Activated T-cell treated with anti-CD3 and anti-CD28 coated beads, Interleukin-2, amount 50 U/mL, for 72 hours (primary cell): ENCODE measurements around the gene IQCK. TPM values are rescaled to one million over a fixed set of nuclear protein-coding genes. Genes with fewer than 3 reads are reported as not detected.
"Not testable (repeated sequence)": the region's sequence is repeated elsewhere in the genome, so short reads cannot be mapped to it uniquely, and the experiment has no call there.

ENCODE experiments used
- ATAC-seq, 2 donors: fragments of 150-1000 bp; cut with Tn5 transposase; replicated peaks in 1 of 2; 2 replicates each; pipeline ENCODE4 v1.10.0; 2021; ENCODE audit warnings: moderate library complexity in 2 of 2, mild to moderate bottlenecking in 1 of 2
- DNase-seq, 2 donors: peaks; one replicate each; pipeline ENCODE4 v3.0.0; 2021 to 2022; ENCODE audit warnings: mixed read lengths in 1 of 2
- H3K27ac Mint-ChIP-seq: one replicate; pipeline ENCODE4 v1.8.0; 2022; ENCODE audit warnings: mild to moderate bottlenecking, moderate library complexity, mixed read lengths
- H3K27me3 Mint-ChIP-seq: one replicate; pipeline ENCODE4 v1.8.0; 2022; ENCODE audit warnings: low read depth, mixed read lengths
- H3K36me3 Mint-ChIP-seq, 2 donors: one replicate each; pipeline ENCODE4 v1.8.0; 2022; ENCODE audit warnings: mixed read lengths in 2 of 2, mild to moderate bottlenecking in 1 of 2; ENCODE audit not compliant: insufficient read depth in 2 of 2
- H3K4me1 Mint-ChIP-seq: one replicate; pipeline ENCODE4 v1.8.0; 2022; ENCODE audit warnings: low read depth, mixed read lengths
- H3K4me3 Mint-ChIP-seq, 2 donors: one replicate each; pipeline ENCODE4 v1.8.0; 2022; ENCODE audit warnings: mild to moderate bottlenecking in 2 of 2, mixed read lengths in 2 of 2, moderate library complexity in 2 of 2
- H3K9me3 Mint-ChIP-seq, 2 donors: one replicate each; pipeline ENCODE4 v1.8.0; 2022; ENCODE audit warnings: mixed read lengths in 2 of 2
- total RNA-seq, 2 donors: library from RNA; stranded (reverse); gene quantifications; one replicate each; pipeline ENCODE4 v1.2.3, GENCODE V29; 2022

IQCK gene
- total RNA-seq, 2 donors from 2014 or later: 3.7 to 3.8 TPM

DNA sequence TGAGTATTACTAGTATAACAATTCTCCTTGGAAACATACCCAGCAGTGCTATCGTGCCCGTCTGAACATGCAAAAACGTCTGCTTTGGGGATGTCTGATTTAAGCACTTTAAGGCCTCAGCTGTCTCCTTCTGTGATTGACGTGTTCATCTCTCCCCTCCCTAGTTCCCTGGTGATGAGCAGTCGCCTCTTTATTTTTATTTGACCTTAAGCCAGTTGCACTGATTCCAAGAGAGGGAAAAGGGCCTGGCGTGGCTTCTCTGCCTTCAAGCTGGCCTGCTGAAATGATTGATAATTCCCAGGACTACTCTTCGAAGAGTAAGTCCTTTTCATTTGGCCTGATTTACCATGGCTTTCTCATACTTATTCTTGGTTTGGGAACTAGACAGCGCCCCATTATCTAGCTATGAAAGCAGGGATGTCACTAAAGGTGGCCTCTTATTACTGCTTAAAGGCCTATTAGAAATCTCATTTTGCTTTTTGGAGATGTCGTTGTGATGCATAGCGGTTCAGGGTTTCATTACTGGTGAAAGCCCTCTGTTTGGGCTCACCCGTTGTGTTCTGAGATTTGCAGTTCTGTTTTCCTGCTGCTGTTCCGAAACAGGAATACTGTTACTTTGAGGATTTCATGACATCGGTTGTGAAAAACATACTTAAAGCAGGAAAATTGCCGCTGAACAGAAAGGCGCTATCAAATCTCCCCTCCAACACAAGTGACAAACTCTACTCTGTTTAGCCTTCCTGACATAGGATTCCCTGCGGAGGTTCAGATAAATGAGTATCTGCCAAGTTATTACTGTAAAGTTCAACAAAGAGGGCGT is 65.5 kb downstream of the IQCK start:
- DNase-seq: no peak
- Mint-ChIP-seq H3K36me3 (no peaks in the 10 kb centered on the region), H3K9me3 (no peaks in the 10 kb centered on the region), H3K27me3 (no peaks in the 10 kb centered on the region), H3K4me3 (no peak overlapping the region), H3K4me1 (no peaks in the 10 kb centered on the region), H3K27ac (no peak overlapping the region)
- no peak for ATAC-seq

- Mint-ChIP-seq H3K27ac (no peak overlapping the region), H3K36me3 (no peaks in the 10 kb centered on the region), H3K9me3 (no peaks in the 10 kb centered on the region), H3K27me3 (no peaks in the 10 kb centered on the region), H3K4me1 (no peaks in the 10 kb centered on the region), H3K4me3 (no peak overlapping the region)
- DNase-seq (no peak), ATAC-seq (no peak)
Measured at GRCh38 chr16:19784183-19784736, 66.2 kb downstream of the IQCK start.

- DNase-seq: no peak
- no peak overlapping the region for H3K27ac Mint-ChIP-seq
- H3K27me3 Mint-ChIP-seq: no peaks in the 10 kb centered on the region
- no peaks in the 10 kb centered on the region for H3K4me1 Mint-ChIP-seq
- no peak overlapping the region for H3K4me3 Mint-ChIP-seq
- H3K36me3 Mint-ChIP-seq: no peaks in the 10 kb centered on the region
- H3K9me3 Mint-ChIP-seq: no peaks in the 10 kb centered on the region
- no peak for ATAC-seq
Measured at GRCh38 chr16:19785081-19785480, 67.0 kb downstream of the IQCK start.

GRCh38 chr16:19785512-19786130 is 67.5 kb downstream of the IQCK start:
- H3K4me3 Mint-ChIP-seq: no peak overlapping the region
- DNase-seq: no peak
- no peaks in the 10 kb centered on the region for H3K9me3 Mint-ChIP-seq

GRCh38 chr16:19801369-19801768 is 83.3 kb downstream of the IQCK start:
- H3K4me1 Mint-ChIP-seq: peaks cover 16% of the 10 kb centered on the region
- H3K27ac Mint-ChIP-seq, H3K36me3 Mint-ChIP-seq, H3K9me3 Mint-ChIP-seq, DNase-seq, H3K4me3 Mint-ChIP-seq, H3K27me3 Mint-ChIP-seq, ATAC-seq: not testable (repeated sequence)

More at GRCh38 chr16:19785512-19786130, 67.5 kb downstream of the IQCK start:
- no peaks in the 10 kb centered on the region for H3K4me1 Mint-ChIP-seq
- no peak overlapping the region for H3K27ac Mint-ChIP-seq
- no peaks in the 10 kb centered on the region for H3K36me3 Mint-ChIP-seq
- no peaks in the 10 kb centered on the region for H3K27me3 Mint-ChIP-seq
- ATAC-seq: no peak

DNA sequence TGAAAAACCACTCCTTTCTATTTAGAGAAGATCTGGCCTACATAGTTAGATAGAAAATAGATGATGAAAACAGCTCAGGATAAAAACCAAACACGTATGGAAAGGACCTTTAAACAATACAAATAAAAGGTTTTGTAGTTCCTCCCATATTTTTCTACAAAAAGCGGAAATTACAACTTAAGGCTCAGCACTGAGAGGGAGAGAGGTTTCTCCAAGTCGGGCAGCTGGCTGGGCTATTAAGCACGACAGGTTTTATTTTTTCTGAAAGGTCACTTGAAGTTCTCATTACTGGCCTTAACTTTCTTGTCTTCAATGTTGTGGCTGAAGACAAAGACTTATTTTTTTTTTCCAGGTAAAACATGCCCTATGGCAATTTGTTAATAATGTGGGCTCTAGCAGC is 83.8 kb downstream of the IQCK start:
- H3K36me3 Mint-ChIP-seq, H3K27me3 Mint-ChIP-seq, DNase-seq, H3K9me3 Mint-ChIP-seq, ATAC-seq, H3K27ac Mint-ChIP-seq, H3K4me3 Mint-ChIP-seq: not testable (repeated sequence)
- H3K4me1 Mint-ChIP-seq: peaks cover 16% of the 10 kb centered on the region

GRCh38 chr16:19802612-19803011 is 84.5 kb downstream of the IQCK start:
- ATAC-seq: no peak
- DNase-seq: no peak
- H3K27ac Mint-ChIP-seq: no peak overlapping the region
- peaks cover 3 to 5% of the 10 kb centered on the region in 2 donors for H3K9me3 Mint-ChIP-seq
- H3K4me3 Mint-ChIP-seq: no peak overlapping the region
- H3K36me3 Mint-ChIP-seq: peaks cover 4 to 6% of the 10 kb centered on the region in 2 donors
- peaks cover 16% of the 10 kb centered on the region for H3K4me1 Mint-ChIP-seq
- H3K27me3 Mint-ChIP-seq: no peaks in the 10 kb centered on the region

DNA sequence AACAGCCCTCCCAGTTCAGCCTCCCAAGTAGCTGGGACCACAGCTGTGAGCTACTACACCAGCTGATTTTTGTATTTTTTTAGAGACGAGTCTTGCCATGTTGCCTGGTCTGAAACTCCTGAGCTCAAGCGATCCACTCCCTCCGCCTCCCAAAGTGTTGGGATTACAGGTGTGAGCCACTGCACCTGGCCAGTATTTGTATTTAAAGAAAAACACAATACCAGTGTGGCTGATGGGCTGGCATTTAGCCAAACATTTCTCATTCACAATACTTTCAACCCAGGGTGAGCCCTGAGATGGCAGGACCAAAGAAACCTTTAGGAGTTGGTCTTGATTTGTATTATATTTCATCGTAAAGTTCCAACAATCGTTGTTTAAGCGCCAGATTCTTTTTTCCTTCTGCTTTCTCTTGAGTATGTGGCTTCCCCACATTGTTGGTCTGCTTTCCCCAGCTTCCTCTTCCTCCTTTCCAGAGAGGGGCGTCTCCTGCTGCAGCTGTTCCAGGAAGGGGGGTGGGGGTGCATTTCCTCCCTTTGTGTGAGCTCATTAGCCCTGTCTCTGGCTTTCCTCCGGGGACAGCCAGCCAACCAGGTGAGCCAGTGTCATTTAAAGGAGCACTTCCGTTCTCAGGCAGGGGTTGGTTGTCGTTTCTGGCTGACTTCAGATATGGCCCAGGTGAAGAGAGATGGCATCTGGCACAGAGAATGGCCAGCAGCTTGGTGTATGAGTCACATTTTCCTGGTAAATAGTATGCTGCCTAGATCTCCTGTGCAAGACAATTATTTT is 86.7 kb downstream of the IQCK start:
- Mint-ChIP-seq H3K27me3 (no peaks in the 10 kb centered on the region), H3K4me3 (peak overlapping the region; percentile 30 to 64), H3K4me1 (peaks cover 16% of the 10 kb centered on the region), H3K9me3 (peaks cover 3 to 5% of the 10 kb centered on the region in 2 donors), H3K27ac (peak overlapping the region; percentile 54), H3K36me3 (peaks cover 4 to 6% of the 10 kb centered on the region in 2 donors)
- ATAC-seq: peak; percentile 13 to 18
- peak; percentile 2 to 8 for DNase-seq

GRCh38 chr16:19805459-19806162 is 87.5 kb downstream of the IQCK start:
- no peak overlapping the region for H3K27ac Mint-ChIP-seq
- H3K9me3 Mint-ChIP-seq: peaks cover 3 to 5% of the 10 kb centered on the region in 2 donors
- peak overlapping the region in 1 of 2 donors; percentile 30 for H3K4me3 Mint-ChIP-seq
- no peaks in the 10 kb centered on the region for H3K27me3 Mint-ChIP-seq
- H3K36me3 Mint-ChIP-seq: peaks cover 4 to 6% of the 10 kb centered on the region in 2 donors
- DNase-seq: no peak
- ATAC-seq: no peak
- peaks cover 16% of the 10 kb centered on the region for H3K4me1 Mint-ChIP-seq

DNA sequence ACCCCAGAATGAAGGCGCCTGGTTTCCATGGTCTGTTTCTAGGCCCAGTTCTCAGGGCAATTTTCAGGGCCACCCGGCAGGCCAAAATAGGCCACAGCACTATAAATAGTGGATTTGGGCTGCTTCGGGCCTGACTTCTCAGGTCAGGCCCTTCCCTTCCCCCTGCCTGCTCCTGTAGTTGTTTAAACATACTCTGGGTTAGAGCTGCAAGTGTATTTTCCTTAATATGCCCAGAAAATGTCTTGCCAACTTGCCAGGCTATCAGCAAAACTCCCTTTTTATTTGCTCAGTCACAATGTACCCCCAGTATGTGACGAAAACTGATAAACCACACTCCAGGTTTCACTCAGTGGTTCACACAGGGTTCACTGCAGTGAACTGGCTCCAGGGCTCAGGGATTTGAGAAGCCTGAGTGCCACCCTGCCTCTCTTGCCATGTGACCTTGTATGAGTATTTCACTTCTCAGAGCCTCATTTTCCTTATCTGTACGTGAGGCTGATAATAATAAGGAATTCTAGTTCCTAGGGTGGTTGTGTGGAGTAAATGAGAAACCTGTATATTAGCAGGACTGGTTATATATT is 90.1 kb downstream of the IQCK start:
- Mint-ChIP-seq H3K4me1 (peaks cover 16% of the 10 kb centered on the region), H3K27ac (no peak overlapping the region), H3K27me3 (no peaks in the 10 kb centered on the region), H3K4me3 (no peak overlapping the region), H3K9me3 (peaks cover 5 to 6% of the 10 kb centered on the region in 2 donors), H3K36me3 (peaks cover 6% of the 10 kb centered on the region in 2 donors)
- peak in 1 of 2 donors; percentile 57 for ATAC-seq
- DNase-seq: peak; percentile 1 to 12

DNA sequence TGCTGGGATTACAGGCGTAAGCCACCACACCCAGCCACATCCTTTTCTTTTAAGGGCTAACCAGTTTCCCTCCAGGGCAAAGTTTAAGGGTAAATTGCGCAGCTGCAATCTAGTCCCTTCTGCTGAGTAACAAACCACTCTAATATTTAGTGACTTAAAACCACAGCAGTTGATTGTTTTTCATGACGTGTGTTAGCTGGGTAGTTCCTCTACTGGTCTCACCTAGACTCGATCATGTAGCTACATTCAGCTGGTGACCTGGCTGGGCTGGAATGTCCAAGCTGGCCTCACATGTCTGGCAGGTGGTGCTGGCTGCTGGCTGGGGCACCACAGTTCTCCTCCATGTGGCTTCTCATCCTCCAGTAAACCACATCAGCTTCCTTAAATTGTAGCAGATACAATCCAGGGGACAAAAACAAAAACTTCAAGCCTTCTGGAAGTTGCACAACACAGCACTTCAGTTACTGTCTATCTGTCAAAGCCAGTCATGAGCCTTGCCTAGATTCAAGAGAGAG is 91.1 kb downstream of the IQCK start:
- DNase-seq (no peak), ATAC-seq (no peak)
- H3K9me3 Mint-ChIP-seq: peaks cover 5 to 7% of the 10 kb centered on the region in 2 donors
- H3K4me1 Mint-ChIP-seq: peaks cover 10% of the 10 kb centered on the region
- no peaks in the 10 kb centered on the region for H3K27me3 Mint-ChIP-seq
- H3K27ac Mint-ChIP-seq: no peak overlapping the region
- peaks cover 6% of the 10 kb centered on the region in 2 donors for H3K36me3 Mint-ChIP-seq
- H3K4me3 Mint-ChIP-seq: no peak overlapping the region

DNA sequence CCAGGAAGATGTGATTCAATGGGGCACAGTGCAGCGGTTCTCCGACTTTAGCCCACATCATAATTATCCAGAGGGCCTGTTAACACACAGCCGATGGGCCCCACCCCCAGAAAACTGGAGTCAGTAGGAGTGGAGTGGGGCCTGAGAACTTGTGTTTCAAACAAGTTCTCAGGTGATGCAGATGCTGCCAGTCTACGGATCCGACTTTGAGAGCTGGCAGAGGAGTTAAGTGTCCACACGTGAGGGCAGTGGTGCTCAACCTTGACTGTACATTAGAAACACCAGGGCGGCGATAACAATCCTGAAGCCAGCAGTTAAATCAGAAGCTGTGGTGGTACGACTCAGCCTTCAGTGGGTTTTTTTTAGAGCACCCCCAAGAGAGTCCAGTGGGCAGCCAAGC is 91.6 kb downstream of the IQCK start:
- DNase-seq: no peak
- no peak for ATAC-seq
- Mint-ChIP-seq H3K9me3 (peaks cover 5 to 7% of the 10 kb centered on the region in 2 donors), H3K36me3 (peaks cover 6% of the 10 kb centered on the region in 2 donors), H3K27ac (no peak overlapping the region), H3K4me1 (peaks cover 6% of the 10 kb centered on the region), H3K27me3 (no peaks in the 10 kb centered on the region), H3K4me3 (no peak overlapping the region)
